GM19238 (cell line): ENCODE results near the gene MCUB.

Source experiments
- DNase-seq: peaks from one replicate; pipeline ENCODE4 v3.0.0; 2011; ENCODE audit warnings: low spot score; ENCODE audit not compliant: insufficient read length

Gene MCUB

DNA sequence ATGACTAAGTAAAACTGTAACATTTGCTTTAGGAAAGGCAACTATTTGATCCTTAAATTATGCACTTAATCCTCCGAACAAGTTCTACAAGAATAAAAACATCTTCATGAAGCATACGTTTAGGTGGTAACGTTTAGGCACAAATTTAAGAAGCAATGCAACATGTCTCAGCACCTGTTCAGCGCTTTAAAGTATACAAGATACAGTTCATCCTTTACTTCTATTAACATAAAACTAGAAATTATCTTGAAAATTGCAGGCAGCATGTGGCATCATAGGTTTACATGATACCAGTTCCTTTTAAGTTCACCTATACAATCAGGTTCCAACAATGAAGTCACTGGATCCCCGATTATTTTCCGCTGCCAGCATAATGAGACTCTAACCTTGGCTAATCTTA, 168.3 kb downstream of the MCUB start:
- no peak for DNase-seq

DNA sequence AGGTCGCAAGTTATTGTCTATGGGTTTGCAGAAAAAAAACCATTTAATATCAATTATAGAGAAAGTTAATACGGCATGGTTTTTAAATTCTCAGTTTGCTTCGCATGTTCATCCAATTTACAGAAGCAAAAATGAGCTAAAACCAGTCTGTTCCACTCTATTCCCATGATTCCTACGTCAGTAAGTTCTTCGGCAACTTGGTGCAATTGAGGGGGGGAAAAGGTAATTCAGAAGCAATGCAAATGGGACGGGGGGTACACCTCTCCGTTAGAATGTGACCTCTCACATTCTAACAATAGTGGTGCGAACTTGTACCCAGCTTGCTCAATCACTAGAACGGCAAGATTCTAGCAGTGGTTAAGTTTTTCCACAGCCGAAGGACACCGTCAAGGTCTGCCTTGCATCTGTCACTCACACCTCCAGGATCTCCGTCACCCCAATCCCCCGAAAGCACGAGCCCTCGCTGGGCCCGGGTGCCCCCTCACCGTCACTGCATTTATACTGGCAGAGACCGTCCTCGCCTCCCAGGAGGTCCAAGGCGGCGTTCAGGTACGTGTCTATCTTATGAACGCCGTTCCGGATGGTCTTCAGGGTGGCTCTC, 169.2 kb downstream of the MCUB start:
- no peak for DNase-seq

DNA sequence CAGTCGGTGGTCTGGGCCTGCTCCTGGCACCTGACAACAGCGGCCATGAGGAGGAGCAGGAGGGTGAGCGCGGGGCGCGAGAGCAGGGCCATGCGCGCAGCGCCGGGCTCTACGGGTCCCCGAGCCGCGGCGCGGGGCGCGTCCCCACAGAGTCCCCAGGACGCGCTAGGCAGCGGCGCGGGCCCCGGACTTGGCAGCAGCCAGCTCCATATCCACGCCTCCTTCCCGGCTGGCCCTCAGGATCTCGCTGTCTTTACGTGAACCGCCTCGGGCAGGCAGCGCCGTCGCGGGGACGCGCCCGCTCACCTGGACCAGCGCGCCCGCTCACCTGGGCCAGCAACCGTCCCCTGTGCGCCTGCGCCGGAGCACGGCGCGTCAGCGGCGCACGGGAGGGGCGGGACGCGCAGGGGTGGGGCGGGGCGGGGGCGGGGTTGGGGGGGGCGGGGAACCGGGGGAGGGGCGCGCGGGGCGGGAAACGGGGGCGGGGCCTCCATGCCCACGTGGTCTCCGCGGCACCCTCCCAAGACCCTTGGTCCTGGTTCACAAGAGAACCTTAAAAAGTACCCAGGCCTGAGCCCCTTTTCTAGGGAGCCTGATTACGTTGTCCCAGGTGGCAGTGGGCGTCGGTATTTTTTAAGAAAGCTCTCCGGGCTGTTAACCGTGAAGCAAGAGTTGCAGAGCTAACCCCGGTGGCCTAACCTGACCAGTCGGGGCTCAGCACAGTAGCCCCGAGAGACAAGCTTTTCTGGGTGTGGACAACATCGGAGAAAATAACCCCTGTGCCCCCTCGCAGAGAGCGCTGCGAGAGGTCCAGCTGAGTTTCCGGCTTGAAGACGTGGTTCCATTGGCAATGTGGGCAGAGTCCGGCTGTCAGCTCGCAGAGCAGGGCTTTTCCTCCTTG, 169.9 kb downstream of the MCUB start, which contains the start of gene PLA2G12A:
TSS of gene PLA2G12A (minus strand) at position 353 of the 901 bp plus-strand sequence. CDS start at position 92, 261 bp downstream.
- peak; percentile 83 for DNase-seq

DNA sequence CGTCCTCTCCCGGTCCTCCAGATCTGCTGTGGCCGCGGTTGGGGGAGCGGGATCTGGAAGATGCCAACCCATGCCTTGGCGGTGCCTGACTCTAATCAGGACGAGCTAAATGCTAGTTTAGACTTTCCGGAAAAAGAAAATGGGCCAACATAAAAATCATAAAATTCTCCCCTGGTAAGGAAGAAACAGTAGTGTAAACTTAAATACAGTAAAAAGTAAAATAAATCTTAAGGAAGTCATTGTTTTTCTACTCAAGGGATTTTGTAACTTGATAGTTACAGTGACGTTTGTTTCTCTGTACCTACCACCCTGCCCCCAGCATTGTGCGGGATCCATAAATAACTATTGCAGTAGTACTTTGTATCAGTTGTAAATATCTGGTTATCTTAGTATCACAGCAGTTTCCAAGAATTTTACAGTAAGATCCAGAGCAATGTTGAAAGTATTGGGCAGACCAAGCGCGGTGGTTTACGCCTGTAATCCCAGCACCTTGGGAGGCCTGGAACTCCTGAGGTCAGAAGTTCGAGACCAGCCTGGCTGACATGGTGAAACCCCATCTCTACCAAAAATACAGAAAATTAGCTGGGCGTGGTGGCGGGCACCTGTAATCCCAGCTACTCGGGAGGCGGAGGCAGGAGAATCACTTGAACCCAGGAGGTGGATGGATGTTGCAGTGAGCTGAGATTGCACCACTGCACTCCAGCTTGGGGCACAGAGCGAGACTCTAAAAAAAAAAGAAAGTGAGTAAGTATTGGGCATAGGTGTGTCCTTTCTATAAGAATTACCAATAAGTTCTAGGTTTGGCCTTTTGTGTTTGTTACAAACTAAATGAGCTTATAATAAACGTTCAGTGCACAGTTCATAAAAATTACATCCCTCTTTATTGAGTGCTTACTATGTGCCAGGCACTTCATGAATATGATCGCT, 170.8 kb downstream of the MCUB start:
- DNase-seq: no peak

DNA sequence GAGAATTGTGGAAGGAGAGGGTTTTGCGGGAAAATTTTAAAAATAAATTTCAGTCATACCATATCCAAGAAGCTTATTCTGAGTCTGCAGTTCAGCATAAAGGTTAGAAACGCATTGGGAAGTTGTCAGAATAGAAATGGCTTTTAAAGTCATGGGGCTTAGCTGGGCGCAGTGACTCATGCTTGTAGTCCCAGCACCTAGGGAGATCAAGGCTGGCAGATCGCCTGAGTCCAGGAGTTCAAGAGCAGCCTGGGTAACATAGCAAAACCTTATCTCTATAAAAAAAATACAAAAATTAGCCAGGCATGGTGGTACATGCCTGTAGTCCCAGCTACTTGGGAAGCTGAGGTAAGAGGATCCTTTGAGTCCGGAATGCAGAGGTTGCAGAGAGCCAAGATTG, 173.7 kb downstream of the MCUB start:
- no peak for DNase-seq

DNA sequence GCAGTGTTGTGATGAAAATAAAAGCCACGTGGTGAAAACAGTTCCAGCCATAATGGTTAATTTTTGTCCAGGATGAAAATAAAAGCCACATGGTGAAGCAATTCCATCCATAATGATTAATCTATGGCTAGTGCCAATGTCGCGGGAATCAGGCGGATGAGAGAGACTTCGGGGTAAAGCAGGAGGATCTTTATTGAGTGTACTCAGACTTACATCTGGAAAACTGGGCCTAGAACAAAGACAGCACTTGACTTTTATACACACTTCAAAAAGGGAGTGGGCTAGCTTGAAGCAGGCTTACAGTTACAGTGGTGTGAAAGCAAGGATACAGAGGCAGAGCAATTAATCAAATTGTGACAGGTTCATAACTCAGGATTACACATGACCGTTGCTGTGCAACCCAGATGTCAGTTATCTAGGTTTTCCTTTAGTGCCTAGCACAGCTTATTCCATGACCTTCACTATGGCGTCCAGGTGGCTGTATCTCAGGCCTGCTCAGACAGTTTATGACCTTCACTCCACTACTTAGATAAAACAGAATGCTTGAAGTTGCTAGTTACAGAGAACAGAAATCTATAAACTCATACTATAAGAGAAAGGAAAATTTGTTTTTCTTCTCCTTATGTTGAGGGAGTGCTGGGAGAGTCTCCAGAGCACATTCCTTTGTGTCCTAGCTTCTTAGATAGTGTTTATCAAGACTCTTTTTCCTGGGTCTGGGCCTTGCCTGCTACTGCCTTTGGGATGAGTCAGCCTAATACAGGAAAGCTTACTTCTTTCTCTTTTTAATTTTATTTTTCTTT, 175.7 kb downstream of the MCUB start:
- DNase-seq: no peak
